Kidney (tissue), 14 donors: Measurements from ENCODE around the gene EIF4A3. TPM values are rescaled to one million over a fixed set of nuclear protein-coding genes. Genes with fewer than 3 reads are reported as not detected.
A peak's percentile ranks its signal among the peaks of the same experiment; 100 is the strongest.

Experiments used
- DNase-seq, 5 donors: peaks; one replicate each; pipeline ENCODE4 v3.0.0-alpha.2; 2013 to 2020
- FAIRE-seq: peaks from 2 replicates; lab custom pipeline; 2012; peaks lifted over from hg19 to GRCh38; lab: Jason Lieb, UNC
- H3K27ac ChIP-seq, 2 donors: one replicate each; pipeline ENCODE4 v1.7.0; 2013; ENCODE audit warnings: low read depth in 2 of 2, low read length in 2 of 2, inconsistent platforms in 1 of 2
- H3K27me3 ChIP-seq: one replicate; pipeline ENCODE4 v1.7.1; 2013; ENCODE audit warnings: low read length, inconsistent platforms; ENCODE audit not compliant: control insufficient read depth, insufficient read depth
- H3K36me3 ChIP-seq, 3 donors: one replicate each; pipeline versions ENCODE4 v1.7.0 to v1.7.1; 2013; ENCODE audit warnings: low read length in 3 of 3, control low read depth in 1 of 3, inconsistent platforms in 1 of 3; ENCODE audit not compliant: insufficient read depth in 3 of 3, control insufficient read depth in 2 of 3
- H3K4me1 ChIP-seq, 3 donors: one replicate each; pipeline versions ENCODE4 v1.7.0 to v1.7.1; 2013; ENCODE audit warnings: low read length in 3 of 3, inconsistent platforms in 1 of 3, low read depth in 1 of 3; ENCODE audit not compliant: control insufficient read depth in 2 of 3, insufficient read depth in 2 of 3
- H3K4me3 ChIP-seq, 3 donors: one replicate each; pipeline versions ENCODE4 v1.7.0 to v1.8.1; 2013; ENCODE audit warnings: low read length in 3 of 3, control low read depth in 1 of 3, inconsistent platforms in 1 of 3
- H3K9ac ChIP-seq, 3 donors: one replicate each; pipeline versions ENCODE4 v1.7.0 to v1.7.1; 2013; ENCODE audit warnings: low read length in 3 of 3, control low read depth in 1 of 3, inconsistent platforms in 1 of 3
- H3K9me3 ChIP-seq, 3 donors: one replicate each; pipeline versions ENCODE4 v1.7.0 to v1.7.1; 2013; ENCODE audit warnings: low read length in 3 of 3, control low read depth in 1 of 3, inconsistent platforms in 1 of 3; ENCODE audit not compliant: control insufficient read depth in 2 of 3, insufficient read depth in 1 of 3
- intact Hi-C: fragments of 100-400 bp; cut with DNase I; formaldehyde crosslinking; loops from one replicate; pipeline ENCODE4 v1.11.1; 2022
- polyA plus RNA-seq: library from polyadenylated mRNA; stranded (reverse); fragments of 350-450 nt; fragmentation: Illumina TruSeq; extraction: RNeasy Lipid Tissue Mini Kit (QIAGEN cat#74804); gene quantifications from one replicate; pipeline ENCODE4 v1.2.3, GENCODE V29; 2014; ENCODE audit warnings: low read depth, low replicate concordance; ENCODE audit not compliant: insufficient read depth
- total RNA-seq: library from RNA; stranded (reverse); fragmentation: NEBNext Ultra II Directional; extraction: Animal tissue kit (Norgen Biotek cat#: 25700); gene quantifications from one replicate; pipeline ENCODE4 v1.2.1, GENCODE V29; 2021
- TF ChIP-seq, protein P1 (sequence below): IDR thresholded peaks from 3 replicates; pipeline ENCODE4 v1.5.1; 2012; ENCODE audit warnings: mild to moderate bottlenecking, moderate library complexity, borderline replicate concordance; ENCODE audit not compliant: insufficient read depth; ENCODE audit errors: extremely low read depth
- donor health status: control.
- donor health status: control.
- donor health status: control.
- donor health status: control.
- donor health status: control.
- donor health status: DM: yes; HTN: yes; CAD: no.
- donor health status: Normal renal cell carcinoma (clear cell type).

EIF4A3 gene
- total and polyA plus RNA-seq, 2 donors from 2014 or later: 63.6 to 75.0 TPM

DNA sequence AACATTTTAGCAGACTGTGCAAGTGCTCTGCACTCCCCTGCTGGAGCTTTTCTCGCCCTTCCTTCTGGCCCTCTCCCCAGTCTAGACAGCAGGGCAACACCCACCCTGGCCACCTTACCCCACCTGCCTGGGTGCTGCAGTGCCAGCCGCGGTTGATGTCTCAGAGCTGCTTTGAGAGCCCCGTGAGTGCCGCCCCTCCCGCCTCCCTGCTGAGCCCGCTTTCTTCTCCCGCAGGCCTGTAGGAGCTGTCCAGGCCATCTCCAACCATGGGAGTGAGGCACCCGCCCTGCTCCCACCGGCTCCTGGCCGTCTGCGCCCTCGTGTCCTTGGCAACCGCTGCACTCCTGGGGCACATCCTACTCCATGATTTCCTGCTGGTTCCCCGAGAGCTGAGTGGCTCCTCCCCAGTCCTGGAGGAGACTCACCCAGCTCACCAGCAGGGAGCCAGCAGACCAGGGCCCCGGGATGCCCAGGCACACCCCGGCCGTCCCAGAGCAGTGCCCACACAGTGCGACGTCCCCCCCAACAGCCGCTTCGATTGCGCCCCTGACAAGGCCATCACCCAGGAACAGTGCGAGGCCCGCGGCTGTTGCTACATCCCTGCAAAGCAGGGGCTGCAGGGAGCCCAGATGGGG lies 42.5 kb downstream of the EIF4A3 start:
- Histone ChIP-seq H3K27ac (no peak overlapping the region), H3K4me1 (peaks cover 0 to 9% (median 5%) of the 10 kb centered on the region in 3 donors), H3K9me3 (no peaks in the 10 kb centered on the region), H3K4me3 (no peak overlapping the region), H3K27me3 (no peaks in the 10 kb centered on the region), H3K9ac (no peak overlapping the region), H3K36me3 (no peaks in the 10 kb centered on the region)
- peak; percentile 79 to 89 (median 84) for DNase-seq
- intact Hi-C loops: no loop called here
- TF ChIP-seq, protein P1, sequence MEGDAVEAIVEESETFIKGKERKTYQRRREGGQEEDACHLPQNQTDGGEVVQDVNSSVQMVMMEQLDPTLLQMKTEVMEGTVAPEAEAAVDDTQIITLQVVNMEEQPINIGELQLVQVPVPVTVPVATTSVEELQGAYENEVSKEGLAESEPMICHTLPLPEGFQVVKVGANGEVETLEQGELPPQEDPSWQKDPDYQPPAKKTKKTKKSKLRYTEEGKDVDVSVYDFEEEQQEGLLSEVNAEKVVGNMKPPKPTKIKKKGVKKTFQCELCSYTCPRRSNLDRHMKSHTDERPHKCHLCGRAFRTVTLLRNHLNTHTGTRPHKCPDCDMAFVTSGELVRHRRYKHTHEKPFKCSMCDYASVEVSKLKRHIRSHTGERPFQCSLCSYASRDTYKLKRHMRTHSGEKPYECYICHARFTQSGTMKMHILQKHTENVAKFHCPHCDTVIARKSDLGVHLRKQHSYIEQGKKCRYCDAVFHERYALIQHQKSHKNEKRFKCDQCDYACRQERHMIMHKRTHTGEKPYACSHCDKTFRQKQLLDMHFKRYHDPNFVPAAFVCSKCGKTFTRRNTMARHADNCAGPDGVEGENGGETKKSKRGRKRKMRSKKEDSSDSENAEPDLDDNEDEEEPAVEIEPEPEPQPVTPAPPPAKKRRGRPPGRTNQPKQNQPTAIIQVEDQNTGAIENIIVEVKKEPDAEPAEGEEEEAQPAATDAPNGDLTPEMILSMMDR: no peak
- FAIRE-seq: no peak

GRCh38 chr17:80103449-80104085 lies 43.4 kb downstream of the EIF4A3 start:
- H3K27me3 ChIP-seq: no peaks in the 10 kb centered on the region
- no peaks in the 10 kb centered on the region for H3K9me3 ChIP-seq
- intact Hi-C loops: no loop called here
- DNase-seq (peak in 1 of 5 donors; percentile 50), FAIRE-seq (no peak)
- H3K4me1 ChIP-seq: peaks cover 0 to 9% (median 5%) of the 10 kb centered on the region in 3 donors
- no peak overlapping the region for H3K4me3 ChIP-seq
- H3K27ac ChIP-seq: no peak overlapping the region
- TF ChIP-seq, protein P1: no peak
- H3K36me3 ChIP-seq: no peaks in the 10 kb centered on the region
- no peak overlapping the region for H3K9ac ChIP-seq

DNA sequence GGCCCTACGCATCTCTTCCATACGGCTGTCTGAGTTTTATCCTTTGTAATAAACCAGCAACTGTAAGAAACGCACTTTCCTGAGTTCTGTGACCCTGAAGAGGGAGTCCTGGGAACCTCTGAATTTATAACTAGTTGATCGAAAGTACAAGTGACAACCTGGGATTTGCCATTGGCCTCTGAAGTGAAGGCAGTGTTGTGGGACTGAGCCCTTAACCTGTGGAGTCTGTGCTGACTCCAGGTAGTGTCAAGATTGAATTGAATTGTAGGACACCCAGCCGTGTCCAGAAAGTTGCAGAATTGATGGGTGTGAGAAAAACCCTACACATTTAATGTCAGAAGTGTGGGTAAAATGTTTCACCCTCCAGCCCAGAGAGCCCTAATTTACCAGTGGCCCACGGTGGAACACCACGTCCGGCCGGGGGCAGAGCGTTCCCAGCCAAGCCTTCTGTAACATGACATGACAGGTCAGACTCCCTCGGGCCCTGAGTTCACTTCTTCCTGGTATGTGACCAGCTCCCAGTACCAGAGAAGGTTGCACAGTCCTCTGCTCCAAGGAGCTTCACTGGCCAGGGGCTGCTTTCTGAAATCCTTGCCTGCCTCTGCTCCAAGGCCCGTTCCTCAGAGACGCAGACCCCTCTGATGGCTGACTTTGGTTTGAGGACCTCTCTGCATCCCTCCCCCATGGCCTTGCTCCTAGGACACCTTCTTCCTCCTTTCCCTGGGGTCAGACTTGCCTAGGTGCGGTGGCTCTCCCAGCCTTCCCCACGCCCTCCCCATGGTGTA lies 44.1 kb downstream of the EIF4A3 start:
- Histone ChIP-seq H3K4me3 (peak overlapping the region in 2 of 3 donors; percentile 87 to 90), H3K9me3 (no peaks in the 10 kb centered on the region), H3K27ac (no peak overlapping the region), H3K27me3 (no peaks in the 10 kb centered on the region), H3K4me1 (peaks cover 0 to 9% (median 5%) of the 10 kb centered on the region in 3 donors), H3K36me3 (no peaks in the 10 kb centered on the region), H3K9ac (peak overlapping the region in 1 of 3 donors; percentile 51)
- DNase-seq (peak in 1 of 5 donors; percentile 56), FAIRE-seq (no peak)
- TF ChIP-seq, protein P1: no peak
- intact Hi-C loops: no loop called here
